Osteoblast (primary cell): ENCODE measurements around the gene FBLN1. TPM values are rescaled to one million over a fixed set of nuclear protein-coding genes. Genes with fewer than 3 reads are reported as not detected.

Experiments
- DNase-seq: peaks from one replicate; pipeline ENCODE4 v3.0.0; 2011; ENCODE audit warnings: low spot score, mixed read lengths; ENCODE audit not compliant: insufficient read length; ENCODE audit errors: missing footprints
- H2AFZ ChIP-seq: 2 replicates; pipeline ENCODE4 v1.6.0; 2011; ENCODE audit warnings: mild to moderate bottlenecking, low read length
- H3K27ac ChIP-seq: 2 replicates; pipeline ENCODE4 v1.5.1; 2011; ENCODE audit warnings: mild to moderate bottlenecking, low read depth, low read length, moderate library complexity
- H3K27me3 ChIP-seq: 2 replicates; pipeline ENCODE4 v1.6.0; 2012; ENCODE audit warnings: mild to moderate bottlenecking, control low read depth, inconsistent platforms, low read length, moderate library complexity; ENCODE audit not compliant: insufficient read depth
- H3K36me3 ChIP-seq: 2 replicates; pipeline ENCODE4 v1.5.1; 2011; ENCODE audit warnings: mild to moderate bottlenecking, low read length, control low read depth, moderate library complexity; ENCODE audit not compliant: insufficient read depth
- H3K4me1 ChIP-seq: 2 replicates; pipeline ENCODE4 v1.5.1; 2011; ENCODE audit warnings: mild to moderate bottlenecking, low read length, control low read depth, moderate library complexity; ENCODE audit not compliant: insufficient read depth
- H3K4me2 ChIP-seq: 2 replicates; pipeline ENCODE4 v1.6.0; 2011; ENCODE audit warnings: mild to moderate bottlenecking, low read length; ENCODE audit not compliant: insufficient read depth
- H3K4me3 ChIP-seq: fragments of 200-600 bp; sonication (generic); 3 replicates; pipeline ENCODE4 v1.5.1; 2012; ENCODE audit warnings: mild to moderate bottlenecking, low read length, inconsistent platforms; ENCODE audit not compliant: insufficient read depth
- H3K79me2 ChIP-seq: 2 replicates; pipeline ENCODE4 v1.6.0; 2012; ENCODE audit warnings: mild to moderate bottlenecking, low read length, control low read depth, inconsistent platforms; ENCODE audit not compliant: insufficient read depth
- H3K9me3 ChIP-seq: 2 replicates; pipeline ENCODE4 v1.5.1; 2011; ENCODE audit warnings: low read depth, low read length, control low read depth
- H4K20me1 ChIP-seq: 2 replicates; pipeline ENCODE4 v1.6.0; 2012; ENCODE audit warnings: mild to moderate bottlenecking, low read length, control low read depth; ENCODE audit not compliant: insufficient read depth
- CTCF ChIP-seq: IDR thresholded peaks from 2 replicates; pipeline ENCODE4 v1.5.1; 2011; ENCODE audit warnings: mild to moderate bottlenecking, low read depth, low read length, moderate library complexity; ENCODE audit errors: extremely low read depth
- total RNA-seq: library from RNA; depleted of rRNA; stranded (reverse); fragments of >200 nt; gene quantifications from 2 replicates; pipeline ENCODE4 v1.2.3, GENCODE V29; 2012

Gene FBLN1
- total RNA-seq, 1 donor = 88.3 TPM

- H3K4me1 ChIP-seq = peaks cover 21% of the 10 kb centered on the region
- no peaks in the 10 kb centered on the region for H3K36me3 ChIP-seq
- H2AFZ ChIP-seq = no peak overlapping the region
- no peak overlapping the region for H3K4me2 ChIP-seq
- no peaks in the 10 kb centered on the region for H3K27me3 ChIP-seq
- no peaks in the 10 kb centered on the region for H3K79me2 ChIP-seq
- H3K9me3 ChIP-seq = peaks cover 3% of the 10 kb centered on the region
- no peak overlapping the region for H3K4me3 ChIP-seq
- no peak overlapping the region for H3K27ac ChIP-seq
- DNase-seq = no peak
- TF ChIP-seq CTCF = no peak
- H4K20me1 ChIP-seq = no peaks in the 10 kb centered on the region
These were observed 37.0 kb upstream of the FBLN1 start for GRCh38 chr22:45465633-45466032.

- Histone ChIP-seq H3K79me2 (no peaks in the 10 kb centered on the region), H3K4me2 (peak overlapping the region; percentile 62), H3K36me3 (no peaks in the 10 kb centered on the region), H3K27me3 (no peaks in the 10 kb centered on the region), H3K27ac (peak overlapping the region; percentile 55), H3K4me3 (peak overlapping the region; percentile 24), H4K20me1 (no peaks in the 10 kb centered on the region), H3K9me3 (peaks cover 3% of the 10 kb centered on the region), H2AFZ (no peak overlapping the region), H3K4me1 (peaks cover 23% of the 10 kb centered on the region)
- peak; percentile 81 for DNase-seq
- no peak for TF ChIP-seq CTCF
These were observed 33.8 kb upstream of the FBLN1 start for GRCh38 chr22:45468872-45469271.

- Histone ChIP-seq H4K20me1 (no peaks in the 10 kb centered on the region), H3K4me3 (peak overlapping the region; percentile 24), H2AFZ (peak overlapping the region; percentile 78), H3K27ac (peak overlapping the region; percentile 55), H3K9me3 (peaks cover 3% of the 10 kb centered on the region), H3K4me1 (peaks cover 23% of the 10 kb centered on the region), H3K27me3 (no peaks in the 10 kb centered on the region), H3K4me2 (peak overlapping the region; percentile 62), H3K36me3 (no peaks in the 10 kb centered on the region), H3K79me2 (no peaks in the 10 kb centered on the region)
- no peak for TF ChIP-seq CTCF
- no peak for DNase-seq
These were observed 33.2 kb upstream of the FBLN1 start for GRCh38 chr22:45469281-45470073.

DNA sequence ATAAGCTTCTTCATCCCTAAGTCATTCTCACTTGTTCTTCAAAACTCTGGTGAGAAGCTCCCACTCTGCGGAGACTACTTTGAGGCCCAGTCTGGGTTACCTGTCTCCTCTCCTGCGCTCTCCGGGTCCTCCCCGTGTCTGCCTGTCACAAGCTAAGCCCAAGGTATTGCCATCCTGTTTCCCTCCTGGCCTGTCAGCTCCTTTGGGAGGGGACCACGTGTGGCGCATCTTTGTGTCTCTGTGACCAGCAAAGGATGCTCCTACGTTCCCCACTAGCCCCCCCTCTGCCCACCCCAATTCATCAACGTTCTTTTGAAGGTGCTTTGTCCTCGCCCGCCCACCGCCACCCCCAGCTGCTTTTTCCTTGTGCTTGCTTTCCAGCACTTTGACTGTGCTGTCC is 31.8 kb upstream of the FBLN1 start:
- Histone ChIP-seq H3K27ac (no peak overlapping the region), H3K36me3 (no peaks in the 10 kb centered on the region), H3K9me3 (peaks cover 3% of the 10 kb centered on the region), H3K4me1 (peaks cover 27% of the 10 kb centered on the region), H2AFZ (no peak overlapping the region), H3K4me2 (no peak overlapping the region), H3K27me3 (no peaks in the 10 kb centered on the region), H4K20me1 (no peaks in the 10 kb centered on the region), H3K79me2 (no peaks in the 10 kb centered on the region), H3K4me3 (no peak overlapping the region)
- TF ChIP-seq CTCF = no peak
- no peak for DNase-seq
